Subcutaneous adipose tissue (tissue), 4 donors: ENCODE measurements around the gene NOS2. TPM values are rescaled to one million over a fixed set of nuclear protein-coding genes. Genes with fewer than 3 reads are reported as not detected.

Source experiments
- total RNA-seq, 4 donors: library from RNA; depleted of rRNA; stranded (reverse); fragments of >200 nt; gene quantifications; one replicate each; pipeline ENCODE4 v1.1.0, GENCODE V29; 2016
- TF ChIP-seq, protein P1 (sequence below): fragments of 450-650 bp; IDR thresholded peaks from one replicate; pipeline ENCODE4 v1.5.1; 2016; ENCODE audit warnings: low read depth, mild to moderate bottlenecking, control low read depth, antibody characterized with exemption, moderate library complexity

The NOS2 gene
- total RNA-seq, 4 donors from 2014 or later, result 0.22 TPM; not detected in 3

DNA sequence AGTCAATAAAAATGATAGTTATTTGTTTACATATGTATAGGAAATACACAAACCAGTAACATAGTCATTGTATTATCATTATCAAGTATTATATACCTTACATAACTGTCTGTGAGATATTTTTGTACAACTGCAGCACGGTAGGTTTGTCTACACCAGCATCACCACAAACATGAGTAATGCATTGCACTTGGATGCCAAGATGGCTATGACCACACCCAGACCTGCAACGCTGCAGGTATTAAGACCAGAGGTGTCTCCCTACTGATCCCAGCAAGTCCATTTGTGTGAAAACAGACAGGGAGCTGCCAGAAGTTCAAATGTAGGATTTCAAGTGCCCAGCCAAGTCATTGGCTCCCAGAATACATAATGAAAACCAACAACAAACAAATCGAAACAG is 34.2 kb upstream of the NOS2 start:
- TF ChIP-seq, protein P1, sequence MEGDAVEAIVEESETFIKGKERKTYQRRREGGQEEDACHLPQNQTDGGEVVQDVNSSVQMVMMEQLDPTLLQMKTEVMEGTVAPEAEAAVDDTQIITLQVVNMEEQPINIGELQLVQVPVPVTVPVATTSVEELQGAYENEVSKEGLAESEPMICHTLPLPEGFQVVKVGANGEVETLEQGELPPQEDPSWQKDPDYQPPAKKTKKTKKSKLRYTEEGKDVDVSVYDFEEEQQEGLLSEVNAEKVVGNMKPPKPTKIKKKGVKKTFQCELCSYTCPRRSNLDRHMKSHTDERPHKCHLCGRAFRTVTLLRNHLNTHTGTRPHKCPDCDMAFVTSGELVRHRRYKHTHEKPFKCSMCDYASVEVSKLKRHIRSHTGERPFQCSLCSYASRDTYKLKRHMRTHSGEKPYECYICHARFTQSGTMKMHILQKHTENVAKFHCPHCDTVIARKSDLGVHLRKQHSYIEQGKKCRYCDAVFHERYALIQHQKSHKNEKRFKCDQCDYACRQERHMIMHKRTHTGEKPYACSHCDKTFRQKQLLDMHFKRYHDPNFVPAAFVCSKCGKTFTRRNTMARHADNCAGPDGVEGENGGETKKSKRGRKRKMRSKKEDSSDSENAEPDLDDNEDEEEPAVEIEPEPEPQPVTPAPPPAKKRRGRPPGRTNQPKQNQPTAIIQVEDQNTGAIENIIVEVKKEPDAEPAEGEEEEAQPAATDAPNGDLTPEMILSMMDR, result no peak

DNA sequence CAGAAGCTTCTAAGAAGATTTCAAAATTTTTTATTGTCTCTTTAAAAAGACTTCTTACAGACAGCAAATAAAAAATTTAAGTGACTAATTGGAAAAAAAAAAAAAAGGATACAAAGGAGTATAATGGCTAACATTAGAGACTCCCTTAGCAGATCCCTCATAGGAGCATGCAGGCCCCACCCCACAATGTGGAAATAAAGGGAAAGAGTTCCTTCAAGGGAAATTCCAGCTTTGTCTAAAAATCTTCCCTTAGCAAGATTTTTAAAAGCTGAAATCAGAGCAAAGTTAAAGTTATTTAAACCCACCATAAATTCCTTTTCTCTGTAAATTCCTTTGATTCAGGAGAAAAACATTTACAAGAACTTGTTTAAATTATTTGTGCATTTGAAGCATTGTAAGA is 32.5 kb upstream of the NOS2 start:
- TF ChIP-seq, protein P1, result no peak

DNA sequence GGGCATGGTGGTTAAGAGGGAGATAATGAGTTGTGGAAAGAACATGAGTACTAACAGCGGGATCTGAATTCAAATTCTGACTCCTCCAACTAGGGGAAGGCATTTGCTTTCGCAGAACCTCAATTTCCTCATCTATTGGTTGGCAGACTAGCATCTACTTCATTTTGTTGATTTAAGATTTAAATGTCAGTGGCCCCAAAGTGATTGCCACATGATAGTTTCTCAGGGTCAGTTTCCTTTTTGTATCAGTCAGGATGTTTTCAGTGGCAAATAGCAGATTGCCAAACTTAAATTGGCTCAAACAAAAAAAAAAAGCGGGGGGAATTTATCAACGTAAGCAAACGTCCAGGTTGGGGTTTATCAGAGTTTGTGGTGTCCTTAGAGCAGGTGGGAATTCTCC is 25.1 kb upstream of the NOS2 start:
- TF ChIP-seq, protein P1, result no peak

DNA sequence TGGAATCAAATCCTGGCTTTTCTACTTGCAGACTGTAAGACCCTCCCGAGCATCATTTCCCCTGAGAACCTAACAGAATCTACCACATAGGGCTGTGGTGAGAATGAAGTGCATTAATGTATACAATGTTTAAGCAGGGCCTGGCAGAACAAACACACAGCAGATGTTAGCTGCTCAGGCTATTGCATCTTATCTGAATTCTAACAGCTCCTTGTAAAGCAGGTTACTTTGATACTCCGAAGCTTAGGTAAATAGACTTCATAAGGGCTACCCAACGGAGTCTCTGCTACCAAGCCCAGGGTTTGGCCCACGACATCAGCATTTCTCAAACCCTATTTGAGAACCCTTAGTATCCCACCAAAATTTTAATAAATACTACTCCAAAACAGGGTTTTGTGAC is 24.4 kb upstream of the NOS2 start:
- TF ChIP-seq, protein P1, result no peak

DNA sequence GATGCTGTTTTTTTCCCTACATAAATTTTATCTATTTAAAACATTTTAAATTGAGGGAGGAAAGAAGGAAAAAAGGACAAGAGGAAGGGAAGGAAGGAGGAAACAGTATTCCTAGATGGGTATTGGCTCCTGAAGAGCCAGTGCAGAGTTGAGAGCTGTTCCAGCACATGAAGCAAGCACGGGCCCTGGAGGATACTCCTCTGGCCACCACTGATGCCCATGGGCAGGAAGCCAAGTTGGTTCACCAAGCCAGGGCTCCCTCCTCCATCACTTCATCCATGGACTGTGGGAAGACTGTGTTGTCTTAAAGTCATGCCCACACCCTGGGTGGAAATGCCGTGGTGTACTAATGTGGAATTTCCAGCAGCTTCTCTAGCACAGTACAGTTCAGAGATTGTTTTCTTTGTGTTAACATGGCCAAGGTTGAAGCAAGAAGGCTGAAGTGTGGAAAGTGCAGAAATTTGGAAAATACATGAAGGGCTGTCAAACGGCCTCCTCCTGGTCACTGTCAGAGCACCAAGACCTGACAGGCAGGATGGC is 23.9 kb upstream of the NOS2 start:
- TF ChIP-seq, protein P1, result no peak

DNA sequence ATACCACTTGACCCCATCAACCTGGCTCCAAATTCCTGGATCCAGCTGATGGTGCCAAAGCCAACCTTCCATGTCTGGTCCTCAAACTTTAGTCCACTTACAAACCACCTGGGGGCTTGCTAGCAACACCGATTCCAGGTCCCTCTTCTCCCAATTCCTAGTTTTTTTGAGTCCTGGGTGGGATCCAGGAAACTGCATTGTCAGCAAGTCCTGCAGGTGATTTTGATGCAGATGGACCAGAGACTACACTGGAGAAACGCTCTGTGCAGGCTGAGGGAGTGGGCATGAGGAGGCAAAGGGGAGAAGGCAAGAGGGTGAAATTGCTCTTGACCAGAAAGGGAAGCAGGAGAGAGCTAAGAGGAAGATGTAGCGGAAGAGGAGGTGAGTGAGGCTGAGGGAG is 21.0 kb upstream of the NOS2 start:
- TF ChIP-seq, protein P1, result no peak

DNA sequence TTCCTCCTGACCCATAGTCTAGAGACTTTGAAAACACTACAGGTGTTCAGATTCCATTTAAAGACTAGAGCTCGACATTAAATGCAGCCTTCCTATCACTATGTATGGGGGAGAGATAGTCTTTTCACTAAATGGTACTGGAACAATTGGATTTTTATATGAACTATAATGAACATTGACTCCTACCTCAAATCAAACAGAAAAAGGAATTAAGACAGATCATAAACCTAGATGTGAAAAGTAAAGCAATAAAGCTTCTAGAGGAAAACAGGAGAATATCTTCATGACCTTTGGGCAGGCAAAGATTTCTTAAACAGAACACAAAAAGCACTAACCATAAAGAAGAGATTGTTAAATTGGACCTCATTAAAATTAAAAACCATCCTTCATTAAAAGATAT is 18.8 kb upstream of the NOS2 start:
- TF ChIP-seq, protein P1, result no peak
